Ovary (tissue), 10 donors: ENCODE data around the gene RNF208. TPM values are rescaled to one million over a fixed set of nuclear protein-coding genes. Genes with fewer than 3 reads are reported as not detected.
A peak's percentile ranks its signal among the peaks of the same experiment; 100 is the strongest.

Source experiments
- DNase-seq, 5 donors: peaks; one replicate each; pipeline ENCODE4 v3.0.0-alpha.2; 2019 to 2020
- H3K27ac ChIP-seq, 2 donors: fragments of 200-600 bp; one replicate each; pipeline versions ENCODE4 v1.5.1 to v1.8.0; 2019 to 2022
- H3K27me3 ChIP-seq: fragments of 200-600 bp; one replicate; pipeline ENCODE4 v1.8.0; 2022
- H3K36me3 ChIP-seq: fragments of 200-600 bp; sonication (generic); one replicate; pipeline ENCODE4 v1.5.1; 2019
- H3K4me1 ChIP-seq: one replicate; pipeline ENCODE4 v1.8.1; 2013; ENCODE audit warnings: mild to moderate bottlenecking, moderate library complexity; ENCODE audit not compliant: insufficient read depth
- H3K4me3 ChIP-seq: fragments of 200-600 bp; sonication (generic); one replicate; pipeline ENCODE4 v1.5.1; 2017
- H3K9me3 ChIP-seq, 2 donors: fragments of 200-600 bp in 1 of 2; sonication (generic) in 1 of 2; one replicate each; pipeline versions ENCODE4 v1.5.1 to v1.8.1; 2013 to 2019; ENCODE audit warnings: mild to moderate bottlenecking in 1 of 2, moderate library complexity in 1 of 2
- CTCF ChIP-seq, 3 donors: fragments of 450-650 bp in 2 of 3; fragments of 200-600 bp in 1 of 3; IDR thresholded peaks; one replicate each; pipeline versions ENCODE4 v1.5.1 to v1.8.0; 2016 to 2022; ENCODE audit warnings: antibody characterized with exemption in 3 of 3, mild to moderate bottlenecking in 1 of 3
- EP300 ChIP-seq: sonication (generic); formaldehyde crosslinking; IDR thresholded peaks from one replicate; pipeline ENCODE4 v1.6.1; 2017; ENCODE audit warnings: antibody characterized with exemption
- POLR2A ChIP-seq: fragments of 450-650 bp; IDR thresholded peaks from one replicate; pipeline ENCODE4 v1.6.1; 2017; ENCODE audit warnings: antibody characterized with exemption, mild to moderate bottlenecking, moderate library complexity
- WGBS, 3 donors: extraction: QIAGEN DNeasy Blood & Tissue Kit in 1 of 3; methylation state at CpG; one replicate each; pipeline versions ENCODE4 v1.1.5 to v1.1.7; 2013 to 2017; 5-methylcytosine and 5-hydroxymethylcytosine counted together
- intact Hi-C, 4 donors: fragments of 100-400 bp; cut with DNase I; formaldehyde crosslinking; loops; one replicate each; pipeline versions ENCODE4 v1.11.0 to v1.15.1; 2022 to 2023
- long read RNA-seq, 3 donors: library from polyadenylated mRNA in 2 of 3; unstranded in 2 of 3; transcript quantifications; one replicate each; pipeline ENCODE4 v2.0.0 and lab custom pipeline, GENCODE V29; 2021 to 2026
- polyA plus RNA-seq, 2 donors: library from polyadenylated mRNA; stranded (reverse); fragments of 200-250 nt in 1 of 2; fragments of 350-450 nt in 1 of 2; fragmentation: Illumina TruSeq in 1 of 2; extraction: RNeasy Lipid Tissue Mini Kit (QIAGEN cat#74804) in 1 of 2; gene quantifications; one replicate each; pipeline ENCODE4 v1.2.3, GENCODE V29; 2013 to 2014
- total RNA-seq, 7 donors: library from RNA; depleted of rRNA in 2 of 7; stranded (reverse); fragments of >200 nt in 2 of 7; fragmentation: NEBNext Ultra II Directional in 3 of 7; extraction: Animal tissue kit (Norgen Biotek cat#: 25700) in 3 of 7; gene quantifications; one replicate each; pipeline versions ENCODE4 v1.1.0 to v1.2.4, GENCODE V29; 2016 to 2023
- donor health status: DM: no; HTN: no; CAD: no; lungs with moderate emphysema.
- donor health status: DM: no; HTN: no; CAD: no.
- donor health status: Bipolar disorder and iron deficiency.
- donor health status: DM: yes; HTN: yes; CAD: no.
- donor health status: DM: no; HTN: no; CAD: no.
- donor health status: DM: yes; HTN: yes; CAD: no.

Gene RNF208
- total RNA-seq (1 to 10 TPM in 5 of 7 donors, under 1 TPM in 1, not detected in 1; 0.92 to 6.5 (median 3.3) TPM), polyA plus RNA-seq (1 to 10 TPM in 1 of 2 donors, not detected in 1; 2.3 TPM)
- long read RNA-seq, donor 1, partial matches to known transcripts, result 0 of 1 reads
- long read RNA-seq, donor 1, other reads (novel, unspliced or antisense), result 0 of 1 reads
- long read RNA-seq, donor 2, transcript RNF208-201 (1 exons, 1,077 nt), result major isoform, 5 of 17 reads
- long read RNA-seq, donor 2, partial matches to known transcripts, result 6 of 17 reads
- long read RNA-seq, donor 2, other reads (novel, unspliced or antisense), result 6 of 17 reads
- long read RNA-seq, donor 3, transcript RNF208-201 (1 exons, 1,077 nt), result major isoform, 5 of 6 reads
- long read RNA-seq, donor 3, partial matches to known transcripts, result 0 of 6 reads
- long read RNA-seq, donor 3, other reads (novel, unspliced or antisense), result 1 of 6 reads

- TF ChIP-seq POLR2A (no peak), EP300 (no peak), CTCF (IDR thresholded peaks at IDR 0.05) (no peak)
- peak in 1 of 5 donors; percentile 49 for DNase-seq
- peak within 1 kb of the TSS; percentile 47 for H3K4me3 ChIP-seq
- H3K9me3 ChIP-seq, result no peaks in the 10 kb centered on the region
- 3 to 13% (median 5%) methylated on average over 39 to 88 of the region's 88 CpGs for WGBS, 3 donors
- H3K27me3 ChIP-seq, result no peaks in the 10 kb centered on the region
- peak within 1 kb of the TSS in 1 of 2 donors; percentile 62 for H3K27ac ChIP-seq
- H3K4me1 ChIP-seq, result peaks cover 11% of the 10 kb centered on the region
- H3K36me3 ChIP-seq, result no peaks in the 10 kb centered on the region
- intact Hi-C loops, result loop anchor here in 1 of 4 donors (10.0 kb wide), 1 partner anchor 438 kb away; no protein-coding TSS in a partner anchor
Measured at GRCh38 chr9:137222190-137223077, at the start of gene RNF208. Gene RNF208 (minus strand): TSS chr9:137222240. CDS start chr9:137221212, 1,028 bp downstream.

GRCh38 chr9:137271696-137272076 is 49.6 kb upstream of the RNF208 start:
- no peak for DNase-seq
- no peak for TF ChIP-seq POLR2A
- no peak for TF ChIP-seq CTCF (IDR thresholded peaks at IDR 0.05)
- TF ChIP-seq EP300, result no peak
- H3K27me3 ChIP-seq, result no peaks in the 10 kb centered on the region
- WGBS, 3 donors, result 39 to 58% (median 48%) methylated on average over 3 of the region's 3 CpGs
- no peaks in the 10 kb centered on the region for H3K36me3 ChIP-seq
- H3K27ac ChIP-seq, result no peak overlapping the region
- H3K4me1 ChIP-seq, result peaks cover 10% of the 10 kb centered on the region
- no peak overlapping the region for H3K4me3 ChIP-seq
- intact Hi-C loops, result no loop called here
- H3K9me3 ChIP-seq, result no peaks in the 10 kb centered on the region

GRCh38 chr9:137270929-137271695 is 49.1 kb upstream of the RNF208 start:
- TF ChIP-seq POLR2A (no peak), CTCF (IDR thresholded peaks at IDR 0.05) (no peak), EP300 (no peak)
- intact Hi-C loops, result no loop called here
- peaks cover 6% of the 10 kb centered on the region for H3K4me1 ChIP-seq
- no peak overlapping the region for H3K27ac ChIP-seq
- H3K36me3 ChIP-seq, result no peaks in the 10 kb centered on the region
- 85 to 90% (median 88%) methylated on average over 32 of the region's 32 CpGs for WGBS, 3 donors
- H3K9me3 ChIP-seq, result no peaks in the 10 kb centered on the region
- no peak overlapping the region for H3K4me3 ChIP-seq
- H3K27me3 ChIP-seq, result no peaks in the 10 kb centered on the region
- DNase-seq, result no peak
